Pulmonary artery endothelial cell (primary cell): Measurements from ENCODE around the gene PRIM2. TPM values are rescaled to one million over a fixed set of nuclear protein-coding genes. Genes with fewer than 3 reads are reported as not detected.
A peak's percentile ranks its signal among the peaks of the same experiment; 100 is the strongest.
"Not testable (repeated sequence)": the region's sequence is repeated elsewhere in the genome, so short reads cannot be mapped to it uniquely, and the experiment has no call there.

ENCODE experiments used
- DNase-seq: peaks from one replicate; pipeline ENCODE4 v3.0.0-alpha.2; 2011; ENCODE audit warnings: low read depth, low spot score
- total RNA-seq: library from RNA; depleted of rRNA; stranded (reverse); fragments of >200 nt; gene quantifications from 2 replicates; pipeline ENCODE4 v1.2.3, GENCODE V29; 2014

The PRIM2 gene
- total RNA-seq, 1 donor from 2014 or later = 22.0 TPM

GRCh38 chr6:57581586-57581985 lies 264.2 kb downstream of the PRIM2 start:
- DNase-seq = not testable (repeated sequence)

DNA sequence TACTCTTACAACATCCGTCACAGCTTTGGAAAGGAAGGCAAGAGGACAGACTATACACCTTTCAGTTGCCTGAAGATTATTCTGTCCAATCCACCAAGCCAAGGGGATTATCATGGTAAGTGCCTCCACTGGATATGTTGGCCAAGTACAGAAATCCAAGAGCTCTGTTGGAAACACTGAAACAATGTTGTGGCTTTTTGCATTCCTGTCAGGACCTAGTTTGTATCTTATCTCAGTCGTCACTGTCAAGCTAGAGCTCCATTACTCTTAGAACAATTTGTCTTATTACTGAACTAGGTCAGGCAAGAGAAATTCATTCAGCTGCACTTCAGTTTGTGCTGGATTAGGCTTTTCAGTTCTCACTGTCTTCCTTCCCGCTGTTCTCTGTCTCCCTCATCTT lies 283.7 kb downstream of the PRIM2 start:
- DNase-seq = not testable (repeated sequence)

GRCh38 chr6:57605303-57605702 lies 287.9 kb downstream of the PRIM2 start:
- peak; percentile 5 for DNase-seq

DNA sequence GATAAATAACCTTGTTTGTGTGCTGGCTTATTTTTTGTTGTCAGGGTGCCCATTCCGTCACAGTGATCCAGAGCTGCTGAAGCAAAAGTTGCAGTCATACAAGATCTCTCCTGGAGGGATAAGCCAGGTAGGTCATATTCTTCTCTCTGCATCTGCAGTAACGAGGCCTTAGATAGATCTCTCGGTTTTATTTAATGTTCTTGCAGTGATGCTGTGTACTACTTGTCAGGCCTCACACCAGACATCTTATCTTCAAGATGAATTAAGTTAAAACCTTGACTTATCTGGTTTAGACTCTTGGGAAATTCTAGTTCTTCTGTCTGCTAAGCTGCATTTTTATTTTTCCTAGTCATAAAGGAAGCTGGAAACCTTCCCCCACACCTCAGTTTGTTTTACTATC lies 288.9 kb downstream of the PRIM2 start:
- not testable (repeated sequence) for DNase-seq

GRCh38 chr6:57610612-57611011 lies 293.2 kb downstream of the PRIM2 start:
- not testable (repeated sequence) for DNase-seq

DNA sequence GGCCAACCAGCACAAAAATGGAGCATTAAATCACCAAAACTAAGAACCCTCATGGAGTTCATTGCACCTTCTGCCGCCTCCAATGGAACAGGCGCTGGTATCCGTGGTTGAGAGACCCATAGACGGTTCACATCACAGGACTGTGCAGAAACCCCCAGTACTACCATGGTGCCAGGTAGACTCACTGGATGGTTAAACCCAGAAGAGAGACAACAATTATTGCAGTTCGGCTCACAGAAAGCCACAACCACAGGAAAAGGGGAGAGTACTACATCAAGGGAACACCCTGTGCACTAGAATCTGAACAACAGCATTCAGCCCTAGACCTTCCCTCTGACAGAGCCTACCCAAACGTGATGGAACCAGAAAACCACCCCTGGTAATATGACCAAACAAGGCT lies 301.5 kb downstream of the PRIM2 start:
- DNase-seq = not testable (repeated sequence)

GRCh38 chr6:57631773-57632172 lies 314.3 kb downstream of the PRIM2 start:
- DNase-seq = not testable (repeated sequence)

DNA sequence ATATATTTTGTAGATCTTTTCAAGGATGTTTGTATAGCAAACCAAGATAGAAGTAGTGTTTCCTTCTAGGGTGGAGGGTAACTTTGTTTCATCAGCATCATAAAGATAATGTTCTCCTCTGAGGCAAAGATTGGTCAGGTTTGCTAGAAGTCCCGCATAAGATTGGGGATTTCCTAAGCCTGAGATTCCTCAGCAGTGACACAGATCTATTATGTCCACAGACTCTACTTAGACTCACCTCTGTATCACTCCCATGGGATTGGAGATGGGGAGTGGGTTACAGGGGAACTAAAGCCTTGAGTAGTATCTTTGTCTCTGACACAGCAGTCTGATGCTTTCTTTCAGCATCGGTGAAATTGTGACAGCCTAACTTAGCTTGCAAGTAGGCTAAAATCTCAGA lies 341.1 kb downstream of the PRIM2 start:
- not testable (repeated sequence) for DNase-seq

DNA sequence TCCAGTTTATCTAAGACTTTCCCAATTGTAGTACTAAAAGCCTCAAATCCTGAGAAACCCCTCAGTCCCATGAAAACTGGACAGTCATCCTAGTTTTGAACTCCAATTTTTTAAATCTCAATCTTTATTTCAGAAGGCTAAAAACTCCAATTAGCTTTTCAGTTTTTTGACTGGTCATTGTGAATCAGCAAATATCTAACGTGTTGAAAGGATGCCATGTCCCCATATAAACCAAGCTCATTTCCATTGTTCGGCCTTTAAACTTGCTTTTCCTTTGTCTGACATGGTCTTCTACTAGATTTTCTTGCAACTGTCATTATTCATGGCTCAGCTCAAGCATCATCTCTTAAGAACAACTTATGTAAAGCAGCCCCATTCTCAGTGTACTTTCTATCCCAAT lies 342.4 kb downstream of the PRIM2 start:
- not testable (repeated sequence) for DNase-seq

DNA sequence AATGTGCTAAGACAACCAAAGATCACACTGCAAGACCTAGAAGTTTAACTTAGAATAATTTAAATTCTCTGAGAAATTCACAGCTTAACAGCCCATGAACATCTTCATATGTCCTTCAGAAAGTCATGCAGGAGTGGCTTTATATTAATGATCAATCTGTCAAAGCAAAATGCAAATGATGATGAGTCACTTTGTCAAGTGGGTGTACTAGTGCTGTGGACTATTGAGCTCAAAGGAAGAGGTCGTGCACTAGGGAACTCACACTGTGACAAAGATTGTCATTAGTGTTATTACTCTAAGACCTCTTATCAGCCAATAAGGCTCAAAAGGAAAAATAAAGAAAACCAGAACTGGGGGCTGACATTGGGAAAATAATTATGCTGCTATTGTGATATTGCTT lies 343.5 kb downstream of the PRIM2 start:
- DNase-seq = not testable (repeated sequence)

- not testable (repeated sequence) for DNase-seq
These were observed 350.7 kb downstream of the PRIM2 start for GRCh38 chr6:57668108-57668507.

GRCh38 chr6:57671237-57671636 lies 353.8 kb downstream of the PRIM2 start:
- not testable (repeated sequence) for DNase-seq

- not testable (repeated sequence) for DNase-seq
These were observed 354.7 kb downstream of the PRIM2 start for GRCh38 chr6:57671937-57672627.

GRCh38 chr6:57673281-57673680 lies 355.9 kb downstream of the PRIM2 start:
- DNase-seq = not testable (repeated sequence)

- not testable (repeated sequence) for DNase-seq
These were observed 358.0 kb downstream of the PRIM2 start for GRCh38 chr6:57675386-57675785.

DNA sequence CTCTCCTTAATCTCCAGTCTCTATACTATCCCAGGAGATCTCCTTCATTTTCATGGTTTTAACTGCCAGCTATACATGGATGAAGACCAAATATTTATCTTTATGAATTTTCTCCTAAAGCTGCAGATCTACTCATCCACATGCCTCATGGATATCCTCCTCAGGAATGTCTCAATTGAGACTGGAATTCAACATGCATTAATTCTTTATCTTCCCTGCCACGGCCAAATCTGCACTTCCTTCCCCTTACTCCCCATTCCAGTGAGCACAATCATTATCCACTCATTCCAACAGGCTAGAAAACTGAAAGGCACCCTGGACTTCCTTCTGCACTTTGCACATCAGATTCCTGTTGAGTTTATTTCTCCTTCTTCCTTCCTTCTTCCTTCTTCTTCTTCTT lies 379.0 kb downstream of the PRIM2 start:
- DNase-seq = not testable (repeated sequence)

Other genes with a start within 250 kb of the PRIM2 start
- gene ZNF451, start 227.4 kb upstream of the PRIM2 start, total RNA-seq = 54.4 and 56.1 TPM in 2 replicates
- gene BAG2, start 145.3 kb upstream of the PRIM2 start, total RNA-seq = 4.0 and 12.2 TPM in 2 replicates
- gene RAB23, start 95.3 kb upstream of the PRIM2 start, total RNA-seq = 16.5 and 16.8 TPM in 2 replicates